ENCODE results near the gene EFCAB6.

The EFCAB6 gene

DNA sequence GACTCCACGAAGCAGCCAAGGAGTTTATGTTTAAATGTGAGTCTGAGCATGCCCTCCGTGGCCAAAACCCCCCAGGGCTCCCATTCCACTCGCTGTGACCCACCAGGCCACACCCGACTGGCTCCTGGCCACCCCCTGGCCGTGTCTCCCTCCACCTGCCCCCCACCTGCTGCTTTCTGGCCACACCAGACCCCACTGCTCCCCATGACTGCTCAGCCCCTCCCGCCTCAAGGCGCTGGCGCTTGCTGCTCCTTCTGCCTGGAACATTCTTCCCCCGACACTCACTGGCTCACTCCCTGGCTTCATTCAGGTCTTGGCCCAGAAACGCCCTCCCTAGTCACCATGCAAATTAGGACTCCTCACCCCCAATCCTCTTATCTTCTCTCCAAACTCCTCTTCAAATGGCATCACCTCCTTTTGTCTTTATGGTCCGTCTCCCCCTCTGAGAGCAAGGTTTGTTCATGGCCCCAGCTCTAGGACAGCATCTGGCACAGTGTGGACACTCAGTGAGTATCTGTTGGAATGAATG, 72.2 kb downstream of the EFCAB6 start:
- TF ChIP-seq, protein P1, sequence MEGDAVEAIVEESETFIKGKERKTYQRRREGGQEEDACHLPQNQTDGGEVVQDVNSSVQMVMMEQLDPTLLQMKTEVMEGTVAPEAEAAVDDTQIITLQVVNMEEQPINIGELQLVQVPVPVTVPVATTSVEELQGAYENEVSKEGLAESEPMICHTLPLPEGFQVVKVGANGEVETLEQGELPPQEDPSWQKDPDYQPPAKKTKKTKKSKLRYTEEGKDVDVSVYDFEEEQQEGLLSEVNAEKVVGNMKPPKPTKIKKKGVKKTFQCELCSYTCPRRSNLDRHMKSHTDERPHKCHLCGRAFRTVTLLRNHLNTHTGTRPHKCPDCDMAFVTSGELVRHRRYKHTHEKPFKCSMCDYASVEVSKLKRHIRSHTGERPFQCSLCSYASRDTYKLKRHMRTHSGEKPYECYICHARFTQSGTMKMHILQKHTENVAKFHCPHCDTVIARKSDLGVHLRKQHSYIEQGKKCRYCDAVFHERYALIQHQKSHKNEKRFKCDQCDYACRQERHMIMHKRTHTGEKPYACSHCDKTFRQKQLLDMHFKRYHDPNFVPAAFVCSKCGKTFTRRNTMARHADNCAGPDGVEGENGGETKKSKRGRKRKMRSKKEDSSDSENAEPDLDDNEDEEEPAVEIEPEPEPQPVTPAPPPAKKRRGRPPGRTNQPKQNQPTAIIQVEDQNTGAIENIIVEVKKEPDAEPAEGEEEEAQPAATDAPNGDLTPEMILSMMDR (IDR thresholded peaks at IDR 0.05; ENCODE audit: borderline replicate concordance, extremely low read depth, low read length, poor library complexity, severe bottlenecking): no peak
- TF ChIP-seq EZH2 (IDR thresholded peaks at IDR 0.05; ENCODE audit: borderline replicate concordance, low read depth, low read length, severe bottlenecking): no peak
- no peak overlapping the region for H3K4me3 ChIP-seq (ENCODE audit: low read depth in 1 of 2, low read length in 2 of 2)
- no peak for ATAC-seq (ENCODE audit: insufficient read depth, low read depth)
- H3K4me2 ChIP-seq (ENCODE audit: insufficient read depth, low read length): no peak overlapping the region
- no peaks in the 10 kb centered on the region for H4K20me1 ChIP-seq (ENCODE audit: insufficient read depth, low read length)
- no peak for DNase-seq
- H2AFZ ChIP-seq (ENCODE audit: low read depth, low read length): no peak overlapping the region
- no peaks in the 10 kb centered on the region for H3K9me3 ChIP-seq (ENCODE audit: insufficient read depth, low read length, severe bottlenecking)
- no peak overlapping the region for H3K27ac ChIP-seq (ENCODE audit: low read length)
- no peaks in the 10 kb centered on the region for H3K4me1 ChIP-seq (ENCODE audit: insufficient read depth, low read length)
- H3K27me3 ChIP-seq (ENCODE audit: insufficient read depth, low read length, poor library complexity): no peaks in the 10 kb centered on the region
- no peaks in the 10 kb centered on the region for H3K79me2 ChIP-seq (ENCODE audit: insufficient read depth, low read length)
- H3K36me3 ChIP-seq (ENCODE audit: insufficient read depth, low read length): no peaks in the 10 kb centered on the region
- H3K9ac ChIP-seq (ENCODE audit: low read depth, low read length): no peak overlapping the region

DNA sequence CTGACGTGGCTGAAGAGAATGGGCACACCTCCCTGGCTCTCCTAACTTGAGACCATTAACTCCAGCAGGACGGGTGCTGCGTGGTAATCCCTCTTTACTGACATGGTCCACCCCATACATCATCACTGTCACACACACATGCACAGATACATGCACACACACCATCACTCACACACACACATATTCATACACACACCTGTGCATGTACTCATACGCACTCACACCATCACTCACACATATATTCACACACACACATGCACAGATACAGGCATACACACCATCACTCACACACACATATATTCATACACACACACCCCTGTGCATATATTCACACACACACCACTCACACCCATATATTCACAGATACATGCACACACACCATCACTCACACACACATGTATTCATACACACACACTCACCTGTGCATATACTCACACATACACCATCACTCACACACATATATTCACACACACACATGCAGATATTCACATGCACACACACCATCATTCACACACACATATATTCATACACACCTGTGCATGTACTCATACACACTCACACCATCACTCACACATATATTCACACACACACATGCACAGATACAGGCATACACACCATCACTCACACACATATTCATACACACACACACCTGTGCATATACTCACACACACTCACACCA, 74.8 kb downstream of the EFCAB6 start:
- no peak overlapping the region for H3K9ac ChIP-seq (ENCODE audit: low read depth, low read length)
- no peaks in the 10 kb centered on the region for H3K79me2 ChIP-seq (ENCODE audit: insufficient read depth, low read length)
- H3K27me3 ChIP-seq (ENCODE audit: insufficient read depth, low read length, poor library complexity): no peaks in the 10 kb centered on the region
- H3K4me3 ChIP-seq (ENCODE audit: low read depth in 1 of 2, low read length in 2 of 2): no peak overlapping the region
- no peaks in the 10 kb centered on the region for H3K9me3 ChIP-seq (ENCODE audit: insufficient read depth, low read length, severe bottlenecking)
- DNase-seq (no peak), ATAC-seq (ENCODE audit: insufficient read depth, low read depth) (no peak)
- no peaks in the 10 kb centered on the region for H4K20me1 ChIP-seq (ENCODE audit: insufficient read depth, low read length)
- TF ChIP-seq, protein P1 (IDR thresholded peaks at IDR 0.05; ENCODE audit: borderline replicate concordance, extremely low read depth, low read length, poor library complexity, severe bottlenecking): no peak
- TF ChIP-seq EZH2 (IDR thresholded peaks at IDR 0.05; ENCODE audit: borderline replicate concordance, low read depth, low read length, severe bottlenecking): no peak
- no peaks in the 10 kb centered on the region for H3K36me3 ChIP-seq (ENCODE audit: insufficient read depth, low read length)
- H3K4me2 ChIP-seq (ENCODE audit: insufficient read depth, low read length): no peak overlapping the region
- no peak overlapping the region for H2AFZ ChIP-seq (ENCODE audit: low read depth, low read length)
- H3K27ac ChIP-seq (ENCODE audit: low read length): no peak overlapping the region
- H3K4me1 ChIP-seq (ENCODE audit: insufficient read depth, low read length): no peaks in the 10 kb centered on the region

DNA sequence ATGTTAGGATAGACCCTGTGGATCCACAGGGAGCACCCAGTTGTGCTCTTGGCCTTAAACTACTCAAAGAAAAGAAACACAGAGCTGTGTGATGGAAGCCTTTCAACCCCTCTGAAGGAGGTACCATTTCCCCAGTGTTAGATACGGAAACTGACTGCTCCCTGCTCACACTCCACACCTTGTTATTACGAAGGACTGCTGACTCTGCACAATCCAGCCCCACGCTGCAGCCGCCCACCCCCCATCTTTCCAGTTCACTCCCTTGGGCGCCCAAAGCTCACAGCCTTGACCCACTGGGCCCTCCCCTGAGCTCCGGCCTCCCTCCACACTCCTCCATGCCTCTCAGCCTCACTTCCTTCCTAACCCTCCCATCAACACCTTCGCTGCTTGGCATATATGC, 75.5 kb downstream of the EFCAB6 start:
- H3K9ac ChIP-seq (ENCODE audit: low read depth, low read length): no peak overlapping the region
- H3K4me1 ChIP-seq (ENCODE audit: insufficient read depth, low read length): no peaks in the 10 kb centered on the region
- H2AFZ ChIP-seq (ENCODE audit: low read depth, low read length): no peak overlapping the region
- DNase-seq: no peak
- no peaks in the 10 kb centered on the region for H4K20me1 ChIP-seq (ENCODE audit: insufficient read depth, low read length)
- H3K4me3 ChIP-seq (ENCODE audit: low read depth in 1 of 2, low read length in 2 of 2): no peak overlapping the region
- TF ChIP-seq, protein P1 (IDR thresholded peaks at IDR 0.05; ENCODE audit: borderline replicate concordance, extremely low read depth, low read length, poor library complexity, severe bottlenecking): no peak
- TF ChIP-seq EZH2 (IDR thresholded peaks at IDR 0.05; ENCODE audit: borderline replicate concordance, low read depth, low read length, severe bottlenecking): no peak
- no peak overlapping the region for H3K27ac ChIP-seq (ENCODE audit: low read length)
- no peak for ATAC-seq (ENCODE audit: insufficient read depth, low read depth)
- H3K4me2 ChIP-seq (ENCODE audit: insufficient read depth, low read length): no peak overlapping the region
- no peaks in the 10 kb centered on the region for H3K79me2 ChIP-seq (ENCODE audit: insufficient read depth, low read length)
- H3K9me3 ChIP-seq (ENCODE audit: insufficient read depth, low read length, severe bottlenecking): no peaks in the 10 kb centered on the region
- peaks cover 5% of the 10 kb centered on the region for H3K27me3 ChIP-seq (ENCODE audit: insufficient read depth, low read length, poor library complexity)
- H3K36me3 ChIP-seq (ENCODE audit: insufficient read depth, low read length): no peaks in the 10 kb centered on the region
